ENCODE data around the gene PMPCA.

PMPCA gene

GRCh38 chr9:136370037-136370436, 40.4 kb upstream of the PMPCA start:
- TF ChIP-seq, protein P1, sequence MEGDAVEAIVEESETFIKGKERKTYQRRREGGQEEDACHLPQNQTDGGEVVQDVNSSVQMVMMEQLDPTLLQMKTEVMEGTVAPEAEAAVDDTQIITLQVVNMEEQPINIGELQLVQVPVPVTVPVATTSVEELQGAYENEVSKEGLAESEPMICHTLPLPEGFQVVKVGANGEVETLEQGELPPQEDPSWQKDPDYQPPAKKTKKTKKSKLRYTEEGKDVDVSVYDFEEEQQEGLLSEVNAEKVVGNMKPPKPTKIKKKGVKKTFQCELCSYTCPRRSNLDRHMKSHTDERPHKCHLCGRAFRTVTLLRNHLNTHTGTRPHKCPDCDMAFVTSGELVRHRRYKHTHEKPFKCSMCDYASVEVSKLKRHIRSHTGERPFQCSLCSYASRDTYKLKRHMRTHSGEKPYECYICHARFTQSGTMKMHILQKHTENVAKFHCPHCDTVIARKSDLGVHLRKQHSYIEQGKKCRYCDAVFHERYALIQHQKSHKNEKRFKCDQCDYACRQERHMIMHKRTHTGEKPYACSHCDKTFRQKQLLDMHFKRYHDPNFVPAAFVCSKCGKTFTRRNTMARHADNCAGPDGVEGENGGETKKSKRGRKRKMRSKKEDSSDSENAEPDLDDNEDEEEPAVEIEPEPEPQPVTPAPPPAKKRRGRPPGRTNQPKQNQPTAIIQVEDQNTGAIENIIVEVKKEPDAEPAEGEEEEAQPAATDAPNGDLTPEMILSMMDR (IDR thresholded peaks at IDR 0.05) = no peak
- DNase-seq (ENCODE audit: low spot score) = no peak
- H3K4me3 ChIP-seq = no peak overlapping the region
- no peak overlapping the region for H3K27ac ChIP-seq

DNA sequence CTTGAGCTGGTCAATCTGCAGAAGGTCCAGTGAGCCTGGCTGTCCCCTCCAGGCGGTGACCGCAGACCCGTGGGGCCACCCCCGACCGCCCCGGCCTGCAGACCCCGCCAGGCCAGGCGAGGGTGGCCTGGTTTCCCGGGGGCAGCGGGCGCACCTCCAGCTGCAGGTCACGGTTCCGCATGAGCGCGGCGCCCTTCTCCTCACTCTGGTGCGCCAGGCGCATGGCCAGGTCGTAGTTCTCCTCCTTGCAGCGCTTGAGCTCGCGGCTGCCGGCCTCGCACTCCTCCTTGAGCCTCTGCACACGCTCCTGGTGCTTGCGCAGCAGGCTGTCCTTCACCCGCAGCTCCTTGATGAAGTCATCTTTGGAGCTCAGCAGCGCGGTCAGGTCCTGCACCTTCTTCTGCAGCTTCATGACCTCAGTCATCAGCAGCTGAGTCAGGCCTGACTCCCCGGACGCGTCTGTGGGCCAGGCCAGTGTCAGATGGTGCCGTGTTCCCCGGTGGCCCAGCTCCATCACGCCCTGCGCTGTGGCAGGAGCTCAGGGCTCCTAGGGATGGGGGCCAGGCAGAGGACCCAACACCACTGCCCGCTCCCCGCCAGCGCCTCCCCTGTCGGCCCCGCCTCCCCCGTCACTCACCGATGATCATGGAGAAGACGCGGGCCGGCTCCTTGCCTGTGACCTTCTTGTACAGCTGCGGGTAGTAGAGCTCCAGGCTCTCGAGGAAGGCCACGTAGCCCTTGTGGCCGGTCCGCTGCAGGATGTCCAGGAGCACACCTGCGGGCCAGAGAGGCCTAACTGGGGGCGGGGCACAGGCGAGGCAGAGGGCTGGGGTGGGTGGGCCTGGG, 39.5 kb upstream of the PMPCA start:
- DNase-seq (ENCODE audit: low spot score) = no peak
- H3K27ac ChIP-seq = no peak overlapping the region
- TF ChIP-seq, protein P1 (IDR thresholded peaks at IDR 0.05) = no peak
- H3K4me3 ChIP-seq = no peak overlapping the region

- no peak for DNase-seq (ENCODE audit: low spot score)
- H3K4me3 ChIP-seq = no peak overlapping the region
- no peak overlapping the region for H3K27ac ChIP-seq
- TF ChIP-seq, protein P1 (IDR thresholded peaks at IDR 0.05) = no peak
Observed at GRCh38 chr9:136371533-136371880, 39.0 kb upstream of the PMPCA start.

GRCh38 chr9:136372006-136372405, 38.5 kb upstream of the PMPCA start:
- no peak for DNase-seq (ENCODE audit: low spot score)
- TF ChIP-seq, protein P1 (IDR thresholded peaks at IDR 0.05) = no peak
- H3K4me3 ChIP-seq = peak overlapping the region; percentile 61
- H3K27ac ChIP-seq = peak overlapping the region in 1 of 2 donors; percentile 41

GRCh38 chr9:136372561-136373299, 37.7 kb upstream of the PMPCA start:
- DNase-seq (ENCODE audit: low spot score) = no peak
- TF ChIP-seq, protein P1 (IDR thresholded peaks at IDR 0.05) = no peak
- Histone ChIP-seq H3K27ac (peak overlapping the region in 1 of 2 donors; percentile 41), H3K4me3 (peak overlapping the region; percentile 61)

DNA sequence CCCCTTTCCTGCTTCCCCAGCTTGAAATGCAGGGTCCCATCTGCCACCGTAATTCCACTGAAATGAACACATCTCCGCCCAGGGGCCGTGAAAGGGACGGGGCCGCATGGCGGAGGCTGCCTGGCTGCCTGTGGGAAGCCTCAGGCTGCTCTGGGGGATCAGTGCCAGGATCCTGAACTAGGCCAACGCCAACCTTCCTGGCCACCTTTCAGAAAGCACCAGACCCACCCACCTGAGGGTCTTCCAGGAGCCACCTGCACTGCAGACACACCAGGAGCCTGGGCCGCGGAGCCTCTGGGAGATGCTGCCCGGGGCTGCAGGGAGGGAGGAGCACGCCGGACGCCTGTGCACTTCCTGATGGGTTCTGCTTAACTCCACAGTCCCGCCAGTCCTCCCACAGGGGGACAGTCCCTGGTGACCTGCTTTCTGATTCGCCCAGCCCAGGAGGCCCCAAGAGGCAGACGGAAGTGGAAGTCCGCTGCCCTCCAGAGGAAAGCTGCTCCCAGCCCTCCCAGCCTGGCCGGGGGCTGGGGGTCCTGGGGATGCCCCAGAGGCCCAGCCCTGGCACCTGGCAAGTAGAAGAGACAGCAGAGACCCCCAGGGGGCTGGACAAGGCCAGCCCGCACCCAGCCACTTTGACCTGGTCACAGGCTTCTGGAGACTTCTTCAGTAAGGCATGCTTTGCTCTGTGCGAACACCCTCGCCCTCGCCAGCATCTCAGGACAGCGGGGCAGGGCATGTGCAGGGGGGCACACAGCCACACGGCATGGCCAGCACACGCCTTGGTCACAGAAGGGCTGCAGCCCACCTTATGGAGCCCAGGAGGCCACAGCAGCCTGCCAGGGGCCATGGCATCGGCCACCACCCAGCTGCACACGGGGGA, 36.9 kb upstream of the PMPCA start, which contains the start of gene CARD9:
TSS of gene CARD9 (minus strand) at position 370 of the 883 bp plus-strand sequence. CDS start 1,591 bp downstream, outside the sequence.
- peak within 1 kb of the TSS; percentile 61 for H3K4me3 ChIP-seq
- peak within 1 kb of the TSS in 1 of 2 donors; percentile 41 for H3K27ac ChIP-seq
- TF ChIP-seq, protein P1 (IDR thresholded peaks at IDR 0.05) = no peak
- no peak for DNase-seq (ENCODE audit: low spot score)
